NCI-H2107 treated with DMSO at 0.1 percent for 48 hours (cell line): ENCODE data around the gene SRR.

Experiments used
- DNase-seq: peaks from one replicate; lab custom pipeline; 2025; ENCODE audit not compliant: unreplicated experiment; lab: John Stamatoyannopoulos, UW

Gene SRR

DNA sequence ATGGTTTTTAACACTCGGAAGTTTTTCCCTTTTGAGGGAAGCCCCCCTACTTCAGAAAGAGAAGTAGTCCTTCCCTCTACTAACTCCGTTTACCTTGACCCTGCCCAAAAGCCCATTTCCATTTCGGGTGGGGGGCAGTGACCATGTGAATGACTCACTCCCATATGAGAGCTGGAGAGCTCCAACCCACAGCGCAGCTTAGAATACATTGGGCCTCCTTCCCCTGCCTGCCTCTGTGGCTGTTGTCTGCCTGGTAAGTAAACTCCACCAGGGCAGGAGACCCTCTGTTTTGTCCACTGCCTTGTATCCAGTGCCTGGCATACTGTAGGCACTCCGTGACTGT is 34.5 kb downstream of the SRR start:
- DNase-seq, result no peak

DNA sequence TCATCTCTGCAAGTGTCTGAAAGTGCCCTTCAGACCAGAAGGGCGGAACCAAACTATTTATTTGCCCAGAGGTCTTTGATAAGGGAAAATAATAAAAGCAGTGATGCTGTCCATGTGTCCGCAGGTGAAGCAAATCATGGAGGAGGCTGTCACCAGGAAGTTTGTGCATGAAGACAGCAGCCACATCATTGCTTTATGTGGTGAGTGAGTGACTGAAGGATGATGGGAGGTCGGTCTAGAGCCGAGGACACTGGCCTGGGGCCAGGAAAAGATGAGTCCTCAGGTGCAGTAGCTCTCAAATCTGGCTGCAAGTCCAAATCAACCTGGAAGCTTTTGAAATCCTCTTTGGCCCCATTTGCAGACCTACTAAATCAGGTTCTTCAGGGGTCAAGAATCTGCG is 39.7 kb downstream of the SRR start:
- no peak for DNase-seq

DNA sequence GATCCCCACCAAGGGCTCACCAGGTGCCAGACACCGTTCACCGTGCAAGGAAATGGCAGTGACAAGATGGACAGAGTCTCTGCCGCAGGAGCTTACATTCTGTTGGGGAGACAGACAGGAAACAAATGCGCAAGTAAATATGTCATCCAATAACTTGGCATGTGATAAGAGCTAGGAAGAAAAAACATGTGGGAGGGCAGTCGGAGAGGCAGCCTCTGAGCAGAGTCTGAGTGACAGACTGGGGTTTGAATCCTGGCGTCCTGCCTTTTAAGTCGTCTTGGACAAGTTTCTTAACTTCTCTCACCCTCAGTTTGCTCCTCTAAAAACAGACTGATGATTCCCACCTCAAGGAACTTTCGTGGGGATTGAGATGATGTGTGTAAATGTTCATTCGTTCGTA is 40.8 kb downstream of the SRR start:
- DNase-seq, result no peak

DNA sequence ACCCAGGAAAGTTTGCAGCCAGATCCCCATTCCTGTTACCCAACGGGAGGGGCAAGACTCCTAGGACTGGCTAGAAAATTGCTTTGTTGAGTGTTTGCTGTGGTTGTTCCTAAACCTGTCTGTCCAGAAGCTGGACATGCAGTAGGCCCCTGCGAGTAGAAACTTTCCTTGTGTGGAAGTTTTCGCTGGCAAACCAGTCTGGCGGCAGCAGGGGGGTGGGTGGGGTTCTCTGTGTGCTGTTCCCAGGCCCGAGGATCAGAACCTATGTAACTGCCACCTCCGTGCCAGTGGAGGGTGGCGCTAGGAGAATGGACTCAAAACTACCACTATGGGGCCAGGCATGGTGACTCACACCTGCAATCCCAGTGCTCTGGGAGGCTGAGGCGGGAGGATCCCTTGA is 42.7 kb downstream of the SRR start:
- DNase-seq, result no peak

GRCh38 chr17:2347805-2348685 is 44.3 kb downstream of the SRR start:
- DNase-seq, result peak; percentile 68

GRCh38 chr17:2351269-2351668 is 47.5 kb downstream of the SRR start:
- no peak for DNase-seq

DNA sequence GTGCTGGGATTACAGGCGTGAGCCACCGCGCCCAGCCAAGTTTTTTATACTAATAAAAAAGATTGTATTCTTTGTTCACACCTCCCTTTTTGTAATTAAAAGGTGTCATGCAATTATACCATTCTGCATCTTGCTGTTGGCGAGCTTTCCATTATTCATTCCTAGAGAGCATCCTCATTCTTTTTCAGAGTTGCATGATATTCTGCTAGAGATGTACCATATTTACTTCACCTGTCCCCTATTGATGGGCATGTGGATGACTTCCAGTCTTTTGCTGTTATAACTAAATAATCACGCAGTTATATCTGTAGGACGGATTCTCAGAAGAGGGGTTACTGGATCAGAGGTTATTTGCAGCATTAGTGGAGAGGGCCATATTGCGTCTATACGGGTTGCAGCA is 50.6 kb downstream of the SRR start:
- no peak for DNase-seq

DNA sequence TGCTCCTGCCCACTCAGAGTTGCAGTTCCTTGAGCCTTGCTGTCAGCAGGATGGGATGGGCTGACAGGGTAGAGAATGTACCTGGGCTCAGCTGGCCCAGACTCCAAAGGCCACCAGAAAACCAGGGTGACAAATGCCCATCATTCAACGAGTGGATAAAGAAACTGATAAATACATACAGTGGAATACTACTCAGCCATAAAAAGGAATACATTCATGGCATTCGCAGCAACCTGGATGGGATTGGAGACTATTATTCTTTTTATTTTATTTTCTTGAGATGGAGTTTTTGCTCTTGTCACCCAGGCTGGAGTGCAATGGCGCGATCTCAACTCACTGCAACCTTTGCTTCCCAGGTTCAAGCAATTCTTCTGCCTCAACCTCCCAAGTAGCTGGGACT is 53.5 kb downstream of the SRR start:
- no peak for DNase-seq

- DNase-seq, result no peak
These were observed 54.2 kb downstream of the SRR start for GRCh38 chr17:2357931-2358434.

DNA sequence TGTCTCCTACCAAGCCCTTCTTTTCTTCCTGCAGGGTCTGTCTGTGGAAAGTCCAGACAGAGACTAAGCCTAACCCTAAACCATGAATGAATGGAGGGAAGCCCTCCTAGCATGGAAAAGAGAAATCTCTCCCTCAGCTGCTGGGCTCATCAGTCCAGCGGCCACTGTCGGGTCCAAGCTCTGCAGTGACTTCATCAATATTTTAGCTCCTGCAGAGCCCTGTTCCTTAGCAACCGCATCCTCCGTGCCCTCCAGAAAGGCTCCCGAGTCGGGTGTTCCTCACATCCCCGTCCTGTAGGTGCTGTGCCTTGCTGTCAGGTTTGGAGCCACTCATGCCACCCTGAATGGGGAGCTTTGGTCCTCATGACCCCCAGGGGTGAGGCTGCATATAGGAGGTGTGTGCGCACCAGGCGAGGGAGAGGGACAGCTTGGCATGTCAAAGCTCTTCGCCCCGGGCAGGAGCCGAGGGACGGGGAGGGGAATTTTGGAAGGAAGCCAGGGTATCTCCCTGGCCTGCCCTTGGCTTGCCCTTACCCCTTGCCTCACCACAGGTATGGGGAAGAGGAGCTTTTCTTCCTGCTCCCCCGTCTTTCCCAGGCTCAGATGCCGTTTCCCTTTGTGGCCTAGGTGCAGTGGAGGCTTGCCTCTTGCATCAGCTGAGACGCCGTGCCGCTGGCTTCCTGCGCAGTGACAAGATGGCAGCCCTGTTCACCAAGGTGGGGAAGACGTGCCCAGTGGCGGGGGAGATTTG is 57.4 kb downstream of the SRR start:
- DNase-seq, result no peak

DNA sequence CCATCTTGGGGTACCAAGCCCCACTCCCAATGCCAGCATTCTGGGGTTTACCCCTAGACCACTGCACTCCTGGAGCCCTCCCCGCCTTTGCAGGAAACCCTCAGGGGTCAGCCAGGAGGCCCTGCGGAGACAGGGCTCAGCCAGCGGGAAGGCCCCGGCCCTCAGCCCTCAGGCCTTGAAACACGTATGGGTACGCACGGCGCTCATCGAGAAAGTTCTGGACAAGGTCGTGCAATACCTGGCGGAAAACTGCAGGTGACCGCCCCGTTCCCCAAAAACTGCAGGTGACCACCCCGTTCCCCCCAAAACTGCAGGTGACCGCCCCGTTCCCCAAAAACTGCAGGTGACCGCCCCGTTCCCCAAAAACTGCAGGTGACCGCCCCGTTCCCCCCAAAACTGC is 58.3 kb downstream of the SRR start:
- no peak for DNase-seq

DNA sequence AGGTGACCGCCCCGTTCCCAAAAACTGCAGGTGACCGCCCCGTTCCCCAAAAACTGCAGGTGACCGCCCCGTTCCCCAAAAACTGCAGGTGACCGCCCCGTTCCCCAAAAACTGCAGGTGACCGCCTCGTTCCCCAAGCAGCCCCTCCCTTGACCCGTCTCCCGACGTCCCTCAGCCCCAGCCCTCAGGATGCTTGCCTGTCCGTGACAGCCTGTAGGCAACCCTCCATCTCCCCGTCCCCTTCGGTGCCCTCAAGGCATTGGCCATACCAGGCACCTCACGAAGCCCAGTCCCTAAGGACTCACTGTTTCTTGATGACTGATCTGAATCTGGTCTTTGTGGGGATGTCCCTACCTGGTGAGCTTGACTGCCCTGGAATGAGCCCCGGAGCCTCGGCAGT is 58.7 kb downstream of the SRR start:
- no peak for DNase-seq

GRCh38 chr17:2362881-2363280 is 59.1 kb downstream of the SRR start:
- DNase-seq, result no peak

GRCh38 chr17:2363318-2363717 is 59.6 kb downstream of the SRR start:
- no peak for DNase-seq

DNA sequence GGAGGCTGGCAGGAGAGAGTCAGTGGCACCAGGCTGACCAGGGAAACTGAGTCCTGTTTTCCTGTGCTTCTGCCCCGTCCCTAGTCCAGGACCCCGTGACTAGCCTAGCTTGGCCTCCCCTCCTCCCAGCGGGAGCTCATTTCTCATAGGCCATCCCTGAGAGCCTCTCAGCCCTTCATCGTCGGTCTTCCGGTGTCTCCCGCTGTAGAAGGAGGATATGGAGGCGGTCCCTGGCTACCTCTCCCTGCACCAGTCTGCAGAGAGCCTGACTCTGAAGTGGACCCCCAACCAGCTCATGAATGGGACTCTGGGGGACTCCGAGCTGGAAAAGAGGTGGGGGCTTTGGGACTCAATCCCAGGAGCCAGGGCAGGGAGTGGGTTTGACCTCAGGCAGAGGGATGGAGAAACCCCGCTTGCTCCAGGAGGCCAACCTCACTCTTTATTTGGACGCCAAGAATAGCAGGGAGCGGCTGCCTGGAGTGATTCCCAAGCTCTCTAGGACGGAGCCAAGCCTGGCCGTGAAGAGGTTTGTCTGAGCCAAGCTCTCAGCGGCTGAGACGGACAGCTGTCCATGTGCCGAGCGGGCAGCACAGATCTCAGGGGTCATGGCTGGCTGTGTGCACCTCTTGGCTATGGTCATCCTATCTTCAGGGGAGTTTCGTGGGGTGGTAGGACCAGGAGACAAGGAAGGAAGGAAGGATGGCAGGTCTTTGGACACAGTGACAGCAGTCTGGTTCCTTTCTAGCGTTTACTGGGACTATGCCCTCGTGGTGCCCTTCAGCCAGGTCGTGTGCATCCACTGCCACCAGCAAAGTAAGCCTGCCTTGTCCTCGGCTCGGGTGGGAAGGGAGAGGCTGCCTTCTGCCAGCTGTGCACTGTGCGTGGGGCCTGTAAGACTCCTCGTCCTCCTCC is 60.4 kb downstream of the SRR start:
- no peak for DNase-seq

DNA sequence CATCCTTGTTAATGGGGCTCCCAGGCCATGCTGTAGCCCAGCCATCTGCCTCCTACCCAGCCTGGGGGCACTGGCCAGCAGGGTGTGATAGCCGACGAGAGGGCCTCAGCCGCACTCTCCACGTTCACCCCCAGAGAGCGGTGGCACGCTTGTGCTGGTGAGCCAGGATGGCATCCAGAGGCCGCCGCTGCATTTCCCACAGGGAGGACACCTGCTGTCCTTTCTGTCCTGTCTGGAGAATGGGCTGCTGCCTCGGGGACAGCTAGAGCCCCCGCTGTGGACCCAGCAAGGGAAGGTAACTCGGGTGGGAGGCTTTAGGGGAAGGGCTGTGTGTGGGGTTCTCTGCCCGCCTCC is 61.0 kb downstream of the SRR start:
- no peak for DNase-seq

DNA sequence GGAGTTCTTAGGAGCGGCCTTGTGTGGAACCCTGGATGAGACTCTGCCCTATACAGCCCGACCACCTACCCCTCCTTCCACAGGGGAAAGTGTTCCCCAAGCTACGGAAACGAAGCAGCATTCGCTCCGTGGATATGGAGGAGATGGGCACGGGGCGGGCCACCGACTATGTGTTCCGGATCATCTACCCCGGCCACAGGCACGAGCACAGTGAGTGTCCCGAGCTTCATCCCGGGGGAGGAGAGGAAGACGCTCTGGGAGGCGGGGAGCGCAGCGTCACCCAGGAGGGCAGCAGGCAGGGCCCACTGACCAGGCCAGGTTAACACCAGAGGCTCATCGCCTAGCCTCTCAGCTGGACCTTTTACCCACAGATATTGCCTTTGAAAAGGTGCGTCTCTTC is 61.4 kb downstream of the SRR start:
- DNase-seq, result no peak

DNA sequence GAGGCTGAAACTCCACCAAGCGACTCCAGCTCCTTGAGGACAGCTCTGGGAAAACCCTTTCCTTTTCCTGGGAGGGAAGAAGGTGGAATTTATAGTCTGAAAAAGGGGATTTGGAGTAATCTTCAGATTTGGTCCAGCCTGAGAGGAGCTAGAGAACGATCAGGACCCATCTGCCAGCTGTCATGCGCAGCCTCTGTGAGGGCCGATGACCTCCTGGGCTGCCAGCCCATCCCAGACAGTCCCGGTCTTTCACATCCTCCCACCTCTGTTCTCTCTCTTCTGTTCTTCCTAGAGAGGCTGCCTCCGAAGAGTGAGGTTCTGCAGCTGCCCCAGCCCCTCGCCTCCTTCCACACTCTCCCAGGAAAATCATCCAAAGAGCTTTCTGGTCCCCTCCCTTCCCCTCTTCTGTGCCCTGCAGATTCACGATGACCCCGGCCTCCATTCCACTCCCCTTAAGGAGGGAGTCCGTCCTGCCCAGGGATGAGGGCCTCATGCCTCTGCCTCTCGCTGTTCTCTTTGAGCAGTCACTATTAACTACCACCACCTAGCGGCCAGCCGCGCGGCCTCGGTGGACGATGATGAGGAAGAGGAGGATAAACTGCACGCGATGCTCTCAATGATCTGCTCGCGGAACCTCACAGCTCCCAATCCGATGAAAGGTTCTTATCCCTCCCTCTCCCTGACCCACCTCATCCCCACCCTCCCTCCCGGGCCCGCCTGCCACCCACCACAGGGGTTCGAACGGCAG is 63.2 kb downstream of the SRR start:
- DNase-seq, result no peak

DNA sequence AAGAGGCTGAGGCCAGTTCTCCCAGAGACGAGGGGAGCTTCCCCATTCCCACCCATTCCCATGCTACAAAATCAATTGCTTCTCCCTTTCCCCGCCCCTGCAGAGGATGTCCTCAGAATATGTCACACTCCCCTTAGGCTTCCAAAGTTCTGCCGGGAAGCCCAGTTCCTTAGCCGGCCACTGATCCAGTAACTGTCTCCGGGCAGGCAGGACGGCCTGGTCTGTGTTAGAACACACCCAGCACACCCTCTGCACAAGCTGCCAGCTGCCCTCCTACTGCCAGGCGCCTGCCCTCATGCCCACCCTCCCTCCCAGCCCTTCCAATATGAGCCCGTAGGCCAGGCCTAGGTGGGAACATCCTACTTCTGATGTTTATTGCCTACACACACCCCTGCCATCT is 64.6 kb downstream of the SRR start:
- no peak for DNase-seq

GRCh38 chr17:2369039-2369438 is 65.3 kb downstream of the SRR start:
- DNase-seq, result no peak
